COLO668 (cell line): Measurements from ENCODE around the gene KEL.

Experiments used
- DNase-seq: peaks from one replicate; lab custom pipeline; 2025; ENCODE audit not compliant: unreplicated experiment; lab: John Stamatoyannopoulos, UW

KEL gene

GRCh38 chr7:142899661-142900060 is 62.5 kb downstream of the KEL start:
- DNase-seq, result no peak

- DNase-seq, result no peak
Measured at GRCh38 chr7:142898377-142899170, 63.6 kb downstream of the KEL start.

- DNase-seq, result no peak
Measured at GRCh38 chr7:142897691-142898090, 64.5 kb downstream of the KEL start.

DNA sequence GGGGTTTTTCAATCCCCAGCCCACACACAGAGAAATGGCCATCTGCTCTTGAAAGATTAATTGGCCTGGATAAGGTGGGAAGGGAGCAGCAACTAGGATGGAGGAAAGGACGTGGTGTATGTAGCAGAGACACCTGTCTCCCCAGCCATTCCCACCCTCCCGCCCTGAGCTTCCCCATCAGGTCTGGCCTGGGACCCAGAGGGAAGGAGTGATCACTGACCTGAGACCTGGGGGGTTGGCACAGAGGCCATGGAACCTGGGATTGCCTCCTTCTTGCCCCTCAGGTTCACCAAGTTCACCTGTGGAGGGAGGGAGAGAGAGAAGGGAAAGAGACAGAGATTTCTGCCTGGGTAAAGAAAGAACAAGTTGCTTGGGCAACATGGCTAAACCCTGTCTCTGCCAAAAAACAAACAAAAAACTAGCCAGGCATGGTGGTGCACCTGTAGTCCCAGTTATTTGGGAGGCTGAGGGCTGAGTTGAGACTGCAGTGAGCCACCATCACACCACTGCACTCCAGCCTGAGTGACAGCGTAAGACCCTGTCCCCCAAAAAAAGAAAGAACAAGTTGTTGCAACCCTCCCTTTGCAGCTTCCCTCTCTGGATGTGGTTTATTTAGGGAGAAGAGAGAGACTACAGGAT is 65.3 kb downstream of the KEL start:
- no peak for DNase-seq

- DNase-seq, result no peak
Measured at GRCh38 chr7:142896151-142896550, 66.0 kb downstream of the KEL start.

GRCh38 chr7:142894985-142895593 is 67.1 kb downstream of the KEL start:
- no peak for DNase-seq

DNA sequence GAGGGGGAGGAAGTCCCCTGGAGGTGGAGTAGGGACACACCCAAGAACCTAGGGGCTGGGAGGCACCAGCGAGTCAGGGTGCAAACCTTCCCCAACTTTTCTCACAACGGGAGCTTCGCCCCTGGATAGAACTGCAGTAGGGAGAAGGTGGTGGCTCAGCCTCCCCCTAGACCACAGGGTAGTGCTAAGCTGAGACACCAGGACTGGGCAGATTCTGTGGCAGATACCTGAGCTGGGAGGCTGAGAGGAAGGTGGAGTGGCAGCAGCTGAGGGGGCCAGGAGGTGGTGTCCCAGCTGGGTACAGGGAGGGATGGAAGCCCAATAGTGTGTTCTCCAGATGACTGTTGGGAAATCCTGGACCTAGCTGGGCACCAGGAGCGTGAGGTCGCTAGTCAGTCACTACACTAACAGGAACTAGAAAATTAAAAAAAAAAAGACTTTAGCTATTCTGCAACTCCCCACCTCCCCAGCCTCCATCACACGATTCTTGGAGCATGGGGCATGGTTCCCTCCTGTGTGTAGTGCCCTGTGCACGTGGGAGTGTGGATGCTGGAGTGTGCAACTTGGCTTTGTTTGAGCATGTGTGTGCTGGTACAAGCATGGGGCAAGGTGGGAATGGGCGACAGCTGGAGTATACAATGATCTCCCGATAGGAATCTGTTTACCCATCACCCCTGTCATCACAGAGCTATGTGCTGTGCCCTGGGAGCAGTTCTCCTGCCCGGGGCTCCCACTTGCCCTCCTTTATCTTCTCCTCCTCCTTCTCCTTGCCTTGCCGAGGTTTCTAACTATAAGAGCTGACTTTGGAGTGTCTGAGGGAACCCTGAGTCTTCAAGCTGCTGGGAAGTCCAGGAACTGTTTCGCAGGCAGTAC is 67.8 kb downstream of the KEL start:
- DNase-seq, result no peak

- DNase-seq, result no peak
Measured at GRCh38 chr7:142892951-142893350, 69.2 kb downstream of the KEL start.

DNA sequence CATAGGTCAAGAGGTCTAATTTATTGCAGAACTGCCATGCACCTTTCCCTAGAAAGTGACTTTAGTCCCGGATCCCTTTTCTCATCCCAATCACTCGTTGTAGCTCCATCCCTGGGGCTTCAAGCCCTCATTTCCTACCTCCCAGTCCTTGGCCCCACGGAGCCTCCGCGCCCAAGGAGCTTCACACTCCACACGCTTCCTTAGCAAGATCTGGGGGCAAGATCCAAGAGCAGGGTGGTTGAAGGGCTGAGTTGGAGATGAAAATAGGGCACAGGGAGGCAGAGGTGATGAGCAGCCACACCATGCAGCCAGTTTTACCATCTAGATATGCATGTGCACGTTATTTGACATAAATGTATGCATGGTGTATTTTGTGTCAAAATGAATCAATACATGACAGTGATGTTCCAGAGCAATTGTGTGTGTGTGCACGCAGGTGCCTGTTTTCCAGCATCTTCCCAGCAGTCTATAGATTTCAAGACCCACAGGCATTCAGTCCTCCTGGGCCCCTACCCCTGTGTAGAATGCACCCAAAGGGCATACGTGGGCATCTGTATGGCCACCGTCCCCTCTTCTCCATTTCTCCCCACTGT is 70.6 kb downstream of the KEL start:
- no peak for DNase-seq
